ENCODE measurements around the gene GLTP. TPM values are rescaled to one million over a fixed set of nuclear protein-coding genes. Genes with fewer than 3 reads are reported as not detected.
A peak's percentile ranks its signal among the peaks of the same experiment; 100 is the strongest.

Gene GLTP
- total and polyA plus RNA-seq, 2 experiments from 2014 or later = 92.8 to 96.5 TPM

DNA sequence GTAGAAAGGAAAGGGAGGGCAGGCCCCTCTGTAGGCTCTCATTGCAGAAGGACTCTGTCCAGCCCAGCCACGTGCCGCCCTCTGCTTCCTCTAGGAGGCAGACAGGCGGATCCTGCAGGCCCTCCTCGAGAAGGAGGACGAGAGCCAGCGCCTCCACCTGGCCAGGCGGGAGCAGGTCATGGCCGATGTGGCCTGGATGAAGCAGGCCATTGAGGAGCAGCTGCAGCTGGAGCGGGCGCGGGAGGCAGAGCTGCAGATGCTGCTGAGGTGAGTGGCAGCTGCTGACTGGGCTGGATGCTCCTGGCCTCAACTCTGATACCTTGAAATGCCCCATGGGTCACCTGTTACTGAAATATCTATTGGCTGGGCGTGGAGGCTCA lies 30.6 kb upstream of the GLTP start:
- Histone ChIP-seq H3K79me2 (ENCODE audit: insufficient read depth) (no peaks in the 10 kb centered on the region), H2AFZ (no peak overlapping the region), H3F3A (ENCODE audit: insufficient read depth) (no peaks in the 10 kb centered on the region), H3K4me1 (ENCODE audit: insufficient read depth) (no peaks in the 10 kb centered on the region), H3K9ac (no peak overlapping the region), H3K4me3 (no peak overlapping the region), H3K9me2 (ENCODE audit: insufficient read depth) (no peaks in the 10 kb centered on the region), H3K36me3 (ENCODE audit: low read depth) (peaks cover 14% of the 10 kb centered on the region; the same call in 1 of the 2 replicates), H3K27ac (no peak overlapping the region), H3K9me3 (ENCODE audit: low read depth) (no peaks in the 10 kb centered on the region), H3K4me2 (ENCODE audit: unreplicated experiment) (no peak overlapping the region), H4K20me1 (ENCODE audit: insufficient read depth) (no peaks in the 10 kb centered on the region), H3K27me3 (replicated peaks; ENCODE audit: insufficient read depth) (no peaks in the 10 kb centered on the region)
- 71 to 72% methylated on average over 11 to 12 of the region's 12 CpGs for WGBS, 2 experiments (ENCODE audit: low coverage in 1 of 2, low lambda C conversion rate in 2 of 2, missing lambda C conversion rate in 2 of 2)
- TF ChIP-seq EZH2 (IDR thresholded peaks at IDR 0.05; ENCODE audit: insufficient read depth, poor library complexity, severe bottlenecking) = no peak
- no peak for TF ChIP-seq EZH2phosphoT487 (IDR thresholded peaks at IDR 0.05; ENCODE audit: insufficient read depth, low read depth)
- DNase-seq = peak; percentile 62
- in situ Hi-C loops (cut with MboI) = no loop called here

DNA sequence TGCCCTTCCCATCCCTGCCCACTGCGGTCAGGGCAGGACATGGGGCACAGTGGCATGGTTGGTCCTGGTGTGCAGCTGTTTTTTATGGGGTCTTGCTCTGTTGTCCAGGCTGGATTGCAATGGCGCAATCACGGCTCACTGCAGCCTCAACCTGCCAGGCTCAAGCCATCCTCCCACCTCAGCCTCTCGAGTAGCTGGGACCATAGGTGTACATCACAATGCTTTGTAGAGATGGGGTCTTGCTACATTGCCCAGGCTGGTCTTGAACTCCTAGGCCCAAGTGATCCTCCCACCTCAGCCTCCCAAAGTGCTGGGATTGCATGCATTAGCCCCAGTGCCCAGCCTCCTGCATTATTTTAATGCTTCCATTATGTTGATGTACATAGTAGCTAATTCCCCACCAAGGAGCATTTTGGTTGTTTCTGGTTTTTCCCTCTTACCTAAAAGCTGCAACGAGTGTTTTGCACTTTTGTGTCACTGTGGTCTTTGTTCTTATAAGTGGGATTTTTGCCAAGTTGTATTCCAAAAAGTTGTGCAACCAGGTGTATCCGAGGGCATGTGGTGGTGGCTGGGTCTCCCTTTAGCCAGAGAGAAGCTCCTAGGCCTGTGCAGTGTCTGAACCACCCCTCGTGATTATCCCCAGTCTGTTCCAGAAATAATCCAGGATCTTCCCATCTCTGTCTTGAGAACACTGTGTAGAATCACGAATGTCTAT lies 30.1 kb upstream of the GLTP start:
- H3K79me2 ChIP-seq (ENCODE audit: insufficient read depth) = no peaks in the 10 kb centered on the region
- no peak for DNase-seq
- H3K27ac ChIP-seq = no peak overlapping the region
- H3K4me3 ChIP-seq = no peak overlapping the region
- no peaks in the 10 kb centered on the region for H3F3A ChIP-seq (ENCODE audit: insufficient read depth)
- H3K4me2 ChIP-seq (ENCODE audit: unreplicated experiment) = no peak overlapping the region
- H3K36me3 ChIP-seq (ENCODE audit: low read depth) = peaks cover 14% of the 10 kb centered on the region; the same call in 1 of the 2 replicates
- H4K20me1 ChIP-seq (ENCODE audit: insufficient read depth) = no peaks in the 10 kb centered on the region
- H3K9me2 ChIP-seq (ENCODE audit: insufficient read depth) = no peaks in the 10 kb centered on the region
- H3K9me3 ChIP-seq (ENCODE audit: low read depth) = no peaks in the 10 kb centered on the region
- no peak overlapping the region for H3K9ac ChIP-seq
- no peaks in the 10 kb centered on the region for H3K27me3 ChIP-seq (replicated peaks; ENCODE audit: insufficient read depth)
- WGBS, 2 experiments (ENCODE audit: low coverage in 1 of 2, low lambda C conversion rate in 2 of 2, missing lambda C conversion rate in 2 of 2) = 91% methylated on average over 8 of the region's 8 CpGs
- TF ChIP-seq EZH2 (IDR thresholded peaks at IDR 0.05; ENCODE audit: insufficient read depth, poor library complexity, severe bottlenecking) (no peak), EZH2phosphoT487 (IDR thresholded peaks at IDR 0.05; ENCODE audit: insufficient read depth, low read depth) (no peak)
- in situ Hi-C loops (cut with MboI) = no loop called here
- no peaks in the 10 kb centered on the region for H3K4me1 ChIP-seq (ENCODE audit: insufficient read depth)
- H2AFZ ChIP-seq = no peak overlapping the region

DNA sequence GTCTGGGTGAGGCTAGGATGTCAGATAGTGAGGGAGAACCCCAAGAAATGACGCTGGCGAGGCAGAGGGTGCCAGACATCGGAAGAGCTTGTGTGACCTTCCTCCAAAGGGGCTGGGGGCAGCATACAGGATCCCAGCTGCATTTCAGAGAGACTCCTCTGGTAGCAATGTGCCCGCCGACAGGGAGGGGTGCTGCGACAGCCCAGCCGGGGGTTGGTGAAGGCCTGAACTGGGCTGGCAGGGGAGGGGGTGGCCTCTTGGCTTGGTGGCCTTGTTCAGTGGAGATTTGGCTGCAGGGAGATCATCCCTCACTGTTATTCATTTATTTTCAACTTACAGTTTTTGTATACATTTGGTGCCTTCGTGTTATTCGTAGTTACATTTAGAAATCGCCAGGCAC lies 25.0 kb upstream of the GLTP start:
- no peak overlapping the region for H2AFZ ChIP-seq
- H3K27ac ChIP-seq = no peak overlapping the region
- no peaks in the 10 kb centered on the region for H3K9me2 ChIP-seq (ENCODE audit: insufficient read depth)
- DNase-seq = no peak
- no peaks in the 10 kb centered on the region for H3F3A ChIP-seq (ENCODE audit: insufficient read depth)
- no peak overlapping the region for H3K4me2 ChIP-seq (ENCODE audit: unreplicated experiment)
- H3K36me3 ChIP-seq (ENCODE audit: low read depth) = peaks cover 17% of the 10 kb centered on the region
- in situ Hi-C loops (cut with MboI) = no loop called here
- no peak for TF ChIP-seq EZH2 (IDR thresholded peaks at IDR 0.05; ENCODE audit: insufficient read depth, poor library complexity, severe bottlenecking)
- TF ChIP-seq EZH2phosphoT487 (IDR thresholded peaks at IDR 0.05; ENCODE audit: insufficient read depth, low read depth) = no peak
- no peaks in the 10 kb centered on the region for H3K9me3 ChIP-seq (ENCODE audit: low read depth)
- no peaks in the 10 kb centered on the region for H3K27me3 ChIP-seq (replicated peaks; ENCODE audit: insufficient read depth)
- H3K9ac ChIP-seq = no peak overlapping the region
- H4K20me1 ChIP-seq (ENCODE audit: insufficient read depth) = no peaks in the 10 kb centered on the region
- H3K4me1 ChIP-seq (ENCODE audit: insufficient read depth) = peaks cover 8% of the 10 kb centered on the region
- H3K4me3 ChIP-seq = no peak overlapping the region
- peaks cover 25% of the 10 kb centered on the region for H3K79me2 ChIP-seq (ENCODE audit: insufficient read depth)
- 95 to 97% methylated on average over 10 of the region's 10 CpGs for WGBS, 2 experiments (ENCODE audit: low coverage in 1 of 2, low lambda C conversion rate in 2 of 2, missing lambda C conversion rate in 2 of 2)

DNA sequence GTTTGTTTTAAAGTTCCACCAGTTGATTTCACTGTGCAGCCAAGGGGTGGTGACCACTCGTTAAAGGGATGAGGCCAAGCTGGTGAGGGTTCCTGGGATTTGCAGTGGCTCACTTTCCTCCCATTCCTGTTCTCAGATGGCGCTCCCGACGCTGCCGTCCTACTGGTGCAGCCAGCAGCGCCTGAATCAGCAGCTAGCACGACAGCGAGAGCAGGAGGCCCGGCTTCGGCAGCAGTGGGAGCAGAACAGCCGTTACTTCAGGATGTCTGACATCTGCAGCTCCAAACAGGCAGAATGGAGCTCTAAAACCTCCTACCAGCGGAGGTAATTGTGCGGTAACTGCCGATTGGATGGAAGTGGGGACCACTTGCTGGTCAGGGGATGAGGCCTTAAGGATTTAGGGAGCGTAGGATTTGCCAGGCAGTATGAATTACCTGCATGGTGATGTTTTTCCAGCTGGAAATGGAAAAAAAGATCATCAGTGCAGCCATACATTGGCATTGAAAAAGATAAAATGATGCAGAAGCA lies 22.6 kb upstream of the GLTP start:
- Histone ChIP-seq H3K27ac (no peak overlapping the region), H3K79me2 (ENCODE audit: insufficient read depth) (peaks cover 37% of the 10 kb centered on the region), H3K9me2 (ENCODE audit: insufficient read depth) (no peaks in the 10 kb centered on the region), H3K4me1 (ENCODE audit: insufficient read depth) (peaks cover 8% of the 10 kb centered on the region), H3K4me3 (no peak overlapping the region), H3K4me2 (ENCODE audit: unreplicated experiment) (no peak overlapping the region), H3K9ac (no peak overlapping the region), H2AFZ (no peak overlapping the region), H4K20me1 (ENCODE audit: insufficient read depth) (no peaks in the 10 kb centered on the region), H3K27me3 (replicated peaks; ENCODE audit: insufficient read depth) (no peaks in the 10 kb centered on the region), H3K9me3 (ENCODE audit: low read depth) (no peaks in the 10 kb centered on the region), H3K36me3 (ENCODE audit: low read depth) (peaks cover 17% of the 10 kb centered on the region), H3F3A (ENCODE audit: insufficient read depth) (no peaks in the 10 kb centered on the region)
- TF ChIP-seq EZH2phosphoT487 (IDR thresholded peaks at IDR 0.05; ENCODE audit: insufficient read depth, low read depth) (no peak), EZH2 (IDR thresholded peaks at IDR 0.05; ENCODE audit: insufficient read depth, poor library complexity, severe bottlenecking) (no peak)
- in situ Hi-C loops (cut with MboI) = no loop called here
- no peak for DNase-seq
- WGBS, 2 experiments (ENCODE audit: low coverage in 1 of 2, low lambda C conversion rate in 2 of 2, missing lambda C conversion rate in 2 of 2) = 83% methylated on average over 15 of the region's 15 CpGs
